Measurements from ENCODE around the gene CAMK2N2.
"Not testable (repeated sequence)": the region's sequence is repeated elsewhere in the genome, so short reads cannot be mapped to it uniquely, and the experiment has no call there.

CAMK2N2 gene

GRCh38 chr3:184272269-184272668 lies 10.9 kb upstream of the CAMK2N2 start:
- peaks cover 0 to 39% of the 10 kb centered on the region in 2 donors for H3K27me3 ChIP-seq
- no peak for DNase-seq
- no peak for TF ChIP-seq CTCF (IDR thresholded peaks at IDR 0.05)

GRCh38 chr3:184267249-184267648 lies 5.9 kb upstream of the CAMK2N2 start:
- H3K36me3 ChIP-seq; H3K4me3 ChIP-seq; H3K27ac ChIP-seq; H3K9me3 ChIP-seq; intact Hi-C loops (cut with DNase I; ENCODE audit: low total_unique reads); DNase-seq; H3K4me1 ChIP-seq: not testable (repeated sequence)
- peaks cover 0 to 32% of the 10 kb centered on the region in 2 donors for H3K27me3 ChIP-seq

More at GRCh38 chr3:184272269-184272668, 10.9 kb upstream of the CAMK2N2 start:
- peaks cover 0 to 6% (median 1%) of the 10 kb centered on the region in 4 donors for H3K4me1 ChIP-seq
- H3K36me3 ChIP-seq = no peaks in the 10 kb centered on the region
- H3K9me3 ChIP-seq = no peaks in the 10 kb centered on the region
- intact Hi-C loops (cut with DNase I; ENCODE audit: low total_unique reads) = no loop called here
- no peak overlapping the region for H3K4me3 ChIP-seq
- H3K27ac ChIP-seq = no peak overlapping the region

- DNase-seq = no peak
- no peak overlapping the region for H3K27ac ChIP-seq
- peaks cover 6 to 9% (median 6%) of the 10 kb centered on the region in 3 donors for H3K36me3 ChIP-seq
- TF ChIP-seq CTCF (IDR thresholded peaks at IDR 0.05) = no peak
- no peaks in the 10 kb centered on the region for H3K9me3 ChIP-seq
- H3K4me1 ChIP-seq = peaks cover 0 to 35% (median 31%) of the 10 kb centered on the region in 4 donors
- intact Hi-C loops (cut with DNase I; ENCODE audit: low total_unique reads) = no loop called here
- no peak overlapping the region for H3K4me3 ChIP-seq
- H3K27me3 ChIP-seq = peaks cover 0 to 70% of the 10 kb centered on the region in 2 donors
Measured at GRCh38 chr3:184262764-184263179, 1.4 kb upstream of the CAMK2N2 start.

- Histone ChIP-seq H3K4me3 (peak overlapping the region; percentile 39 to 52), H3K9me3 (no peaks in the 10 kb centered on the region), H3K36me3 (peaks cover 6 to 14% (median 7%) of the 10 kb centered on the region in 3 donors), H3K27me3 (peaks cover 0 to 75% of the 10 kb centered on the region in 2 donors), H3K27ac (no peak overlapping the region), H3K4me1 (peaks cover 0 to 35% (median 31%) of the 10 kb centered on the region in 4 donors)
- no peak for DNase-seq
- intact Hi-C loops (cut with DNase I; ENCODE audit: low total_unique reads) = no loop called here
- TF ChIP-seq CTCF (IDR thresholded peaks at IDR 0.05) = no peak
Measured at GRCh38 chr3:184261854-184262763, 756 bp upstream of the CAMK2N2 start.

GRCh38 chr3:184260724-184261269 lies 556 bp downstream of the CAMK2N2 start:
- H3K4me1 ChIP-seq = peaks cover 0 to 35% (median 31%) of the 10 kb centered on the region in 4 donors
- no peaks in the 10 kb centered on the region for H3K9me3 ChIP-seq
- no peak for DNase-seq
- intact Hi-C loops (cut with DNase I; ENCODE audit: low total_unique reads) = no loop called here
- peaks cover 0 to 72% of the 10 kb centered on the region in 2 donors for H3K27me3 ChIP-seq
- H3K27ac ChIP-seq = no peak overlapping the region
- H3K4me3 ChIP-seq = peak overlapping the region; percentile 39 to 52
- peaks cover 6 to 14% (median 7%) of the 10 kb centered on the region in 3 donors for H3K36me3 ChIP-seq
- TF ChIP-seq CTCF (IDR thresholded peaks at IDR 0.05) = no peak
